OCI-M2 (cell line): ENCODE results near the gene NME3.

Source experiments
- DNase-seq: peaks from one replicate; lab custom pipeline; 2025; ENCODE audit not compliant: unreplicated experiment; lab: John Stamatoyannopoulos, UW

NME3 gene

GRCh38 chr16:1729445-1729844, 41.9 kb downstream of the NME3 start:
- DNase-seq, result no peak

- no peak for DNase-seq
Measured at GRCh38 chr16:1729026-1729425, 42.3 kb downstream of the NME3 start.

- DNase-seq, result no peak
Measured at GRCh38 chr16:1727651-1728624, 43.4 kb downstream of the NME3 start.

GRCh38 chr16:1726661-1727502, 44.5 kb downstream of the NME3 start:
- no peak for DNase-seq

GRCh38 chr16:1724491-1724890, 46.9 kb downstream of the NME3 start:
- DNase-seq, result no peak

- DNase-seq, result no peak
Measured at GRCh38 chr16:1723450-1724147, 47.7 kb downstream of the NME3 start.

GRCh38 chr16:1721372-1721771, 50.0 kb downstream of the NME3 start:
- DNase-seq, result no peak
